ENCODE results near the gene MCCC1. TPM values are rescaled to one million over a fixed set of nuclear protein-coding genes. Genes with fewer than 3 reads are reported as not detected.
"Not testable (repeated sequence)": the region's sequence is repeated elsewhere in the genome, so short reads cannot be mapped to it uniquely, and the experiment has no call there.

The MCCC1 gene
- total and polyA plus RNA-seq, 9 donors = 11.6 to 18.0 (median 13.6) TPM

DNA sequence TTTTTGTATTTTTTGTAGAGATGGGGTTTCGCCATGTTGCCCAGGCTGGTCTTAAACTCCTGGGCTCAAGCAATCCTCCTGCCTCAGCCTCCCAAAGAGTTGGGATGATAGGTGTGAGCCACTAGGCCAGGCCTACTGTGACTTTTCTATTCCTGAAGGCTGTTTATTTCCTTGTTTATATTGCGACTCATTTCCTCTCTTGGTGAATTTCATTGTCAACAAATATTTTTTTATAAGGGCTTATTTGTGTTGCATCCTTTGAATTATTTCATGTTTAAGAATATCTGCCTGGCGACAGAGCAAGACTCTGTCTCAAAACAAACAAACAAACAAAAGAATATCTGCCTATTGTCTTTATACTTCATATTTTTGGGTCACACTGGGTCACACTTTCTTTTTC lies 29.4 kb upstream of the MCCC1 start:
- no peak overlapping the region for H3K4me3 ChIP-seq (ENCODE audit: low read length)
- whole genome bisulfite sequencing (ENCODE audit: insufficient coverage) = no CpG with 5 or more reads among the region's 3 CpGs
- DNase-seq = no peak
- no peaks in the 10 kb centered on the region for H3K36me3 ChIP-seq (ENCODE audit: control insufficient read depth, insufficient read depth, low read length)
- peaks cover 4% of the 10 kb centered on the region for H3K27me3 ChIP-seq (ENCODE audit: control insufficient read depth, insufficient read depth, low read length)
- peaks cover 10% of the 10 kb centered on the region for H3K9me3 ChIP-seq (replicated peaks; ENCODE audit: control insufficient read depth, low read depth, low read length)
- no peak overlapping the region for H3K27ac ChIP-seq (ENCODE audit: low read length)
- H3K4me1 ChIP-seq (ENCODE audit: control insufficient read depth, insufficient read depth, low read length) = no peaks in the 10 kb centered on the region

DNA sequence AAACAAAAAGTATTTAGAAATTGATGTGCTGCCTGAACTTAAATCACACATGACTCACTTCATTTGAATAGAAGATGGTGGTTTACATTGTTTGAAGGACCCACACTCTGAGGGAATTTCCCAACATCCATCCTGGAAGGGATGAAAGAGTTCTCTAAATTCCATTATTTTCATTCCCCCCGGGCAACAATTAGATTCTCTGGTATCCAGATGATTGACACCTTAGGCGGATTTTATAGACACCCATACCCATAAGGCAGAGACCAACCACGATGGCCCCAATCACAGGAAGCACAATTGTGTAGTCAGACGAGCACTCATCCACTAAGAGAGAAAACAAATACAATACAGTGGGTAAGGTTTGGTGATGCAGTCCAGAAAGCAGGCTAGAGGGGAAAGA lies 24.6 kb upstream of the MCCC1 start:
- peaks cover 5% of the 10 kb centered on the region for H3K9me3 ChIP-seq (replicated peaks; ENCODE audit: control insufficient read depth, low read depth, low read length)
- H3K27ac ChIP-seq (ENCODE audit: low read length) = no peak overlapping the region
- H3K36me3 ChIP-seq (ENCODE audit: control insufficient read depth, insufficient read depth, low read length) = no peaks in the 10 kb centered on the region
- no peaks in the 10 kb centered on the region for H3K4me1 ChIP-seq (ENCODE audit: control insufficient read depth, insufficient read depth, low read length)
- no peaks in the 10 kb centered on the region for H3K27me3 ChIP-seq (ENCODE audit: control insufficient read depth, insufficient read depth, low read length)
- WGBS (ENCODE audit: insufficient coverage) = no CpG with 5 or more reads among the region's 4 CpGs
- DNase-seq = no peak
- H3K4me3 ChIP-seq (ENCODE audit: low read length) = no peak overlapping the region

DNA sequence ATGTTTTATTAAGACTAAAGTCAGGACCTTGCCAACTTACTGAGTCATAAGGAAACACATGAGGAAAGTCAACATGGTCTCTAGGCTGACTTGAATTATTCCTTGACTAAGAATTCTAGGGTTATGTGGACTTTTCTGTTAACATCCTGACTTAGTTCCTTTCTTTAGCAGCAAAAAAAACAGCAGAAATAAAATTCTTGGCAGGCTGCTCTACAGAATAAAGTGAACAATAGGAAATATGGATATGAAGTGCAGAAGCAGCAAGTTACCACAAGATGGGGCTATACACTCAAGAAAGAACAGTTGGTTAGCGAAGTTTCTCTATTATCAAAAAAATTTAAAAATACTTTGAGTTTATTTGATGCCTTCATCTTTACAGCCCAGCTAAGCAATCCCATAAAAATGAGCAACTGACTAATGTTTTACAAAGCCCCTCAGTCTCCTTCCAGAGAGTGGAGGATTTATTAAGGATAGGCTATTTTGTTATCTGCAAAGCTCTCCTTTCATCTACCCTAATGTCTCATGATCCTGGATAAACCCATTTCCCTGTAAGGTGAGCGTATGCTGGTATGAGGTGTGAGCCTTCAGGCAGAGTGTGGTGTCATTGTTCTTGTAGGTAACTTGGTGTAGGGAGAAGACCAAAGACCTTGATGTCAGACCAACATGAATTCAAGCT lies 23.1 kb upstream of the MCCC1 start:
- Histone ChIP-seq H3K4me1 (ENCODE audit: control insufficient read depth, insufficient read depth, low read length) (peaks cover under 1% of the 10 kb centered on the region), H3K36me3 (ENCODE audit: control insufficient read depth, insufficient read depth, low read length) (no peaks in the 10 kb centered on the region), H3K27me3 (ENCODE audit: control insufficient read depth, insufficient read depth, low read length) (peaks cover 5% of the 10 kb centered on the region), H3K4me3 (ENCODE audit: low read length) (no peak overlapping the region), H3K27ac (ENCODE audit: low read length) (no peak overlapping the region), H3K9me3 (replicated peaks; ENCODE audit: control insufficient read depth, low read depth, low read length) (no peaks in the 10 kb centered on the region)
- DNase-seq = peak; percentile 73
- WGBS (ENCODE audit: insufficient coverage) = no CpG with 5 or more reads among the region's 2 CpGs

DNA sequence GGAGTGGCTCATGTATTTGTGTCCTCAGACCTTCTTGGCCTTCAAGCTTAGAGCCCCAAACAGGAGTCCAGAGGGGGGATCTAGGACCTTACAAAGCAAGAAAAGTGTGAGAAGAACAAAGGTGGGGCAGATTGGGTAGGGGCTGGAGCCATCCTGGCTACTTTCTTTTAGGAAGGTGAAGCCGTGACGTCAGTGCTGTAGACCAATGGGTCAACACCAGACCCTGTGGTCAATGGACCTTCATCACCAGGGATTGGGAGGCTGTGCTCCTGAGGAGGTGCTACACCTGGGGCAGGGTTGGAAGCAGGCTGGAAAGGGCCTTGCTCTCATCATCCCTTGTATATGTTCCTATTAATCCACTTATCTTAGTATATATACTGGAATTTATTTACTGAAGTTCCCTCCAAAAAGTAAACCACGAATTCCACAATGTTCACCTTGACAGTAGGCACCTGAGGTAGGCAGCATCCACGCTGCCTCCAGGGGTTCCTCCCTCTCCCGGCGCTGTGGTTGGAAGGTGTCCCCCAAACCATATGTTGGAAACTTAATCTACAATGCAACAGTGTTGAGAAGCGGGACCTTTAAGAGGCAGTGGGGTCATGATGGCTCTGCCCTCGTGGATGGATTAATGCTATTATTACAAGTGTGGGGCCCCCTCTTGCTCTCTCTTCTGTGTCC lies 21.4 kb upstream of the MCCC1 start:
- Histone ChIP-seq H3K36me3 (ENCODE audit: control insufficient read depth, insufficient read depth, low read length) (no peaks in the 10 kb centered on the region), H3K9me3 (replicated peaks; ENCODE audit: control insufficient read depth, low read depth, low read length) (no peaks in the 10 kb centered on the region), H3K4me1 (ENCODE audit: control insufficient read depth, insufficient read depth, low read length) (peaks cover 17% of the 10 kb centered on the region), H3K27me3 (ENCODE audit: control insufficient read depth, insufficient read depth, low read length) (peaks cover 19% of the 10 kb centered on the region), H3K27ac (ENCODE audit: low read length) (no peak overlapping the region), H3K4me3 (ENCODE audit: low read length) (no peak overlapping the region)
- DNase-seq = no peak
- WGBS (ENCODE audit: insufficient coverage) = 66% methylated on average over 6 of the region's 8 CpGs

DNA sequence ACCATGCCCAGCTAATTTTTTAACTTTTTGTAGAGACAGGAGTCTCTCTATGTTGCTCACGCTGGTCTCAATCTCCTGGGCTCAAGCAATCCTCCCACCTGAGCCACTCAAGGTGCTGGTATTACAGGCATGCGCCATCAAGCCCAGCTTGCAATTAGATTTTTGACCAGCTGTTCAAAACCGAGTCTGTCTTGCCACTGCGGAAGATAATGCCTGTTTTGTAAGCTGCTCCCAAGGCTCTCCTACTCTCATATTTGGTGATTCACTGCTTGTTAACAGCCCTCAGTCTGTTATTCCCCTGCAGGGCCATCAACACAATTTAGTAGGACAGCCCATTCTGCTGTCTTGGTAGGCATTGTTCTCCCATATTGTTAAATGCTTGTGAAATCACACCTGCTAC lies 17.8 kb upstream of the MCCC1 start:
- Histone ChIP-seq H3K36me3 (ENCODE audit: control insufficient read depth, insufficient read depth, low read length) (no peaks in the 10 kb centered on the region), H3K9me3 (replicated peaks; ENCODE audit: control insufficient read depth, low read depth, low read length) (no peaks in the 10 kb centered on the region), H3K27me3 (ENCODE audit: control insufficient read depth, insufficient read depth, low read length) (peaks cover 27% of the 10 kb centered on the region), H3K4me3 (ENCODE audit: low read length) (no peak overlapping the region), H3K4me1 (ENCODE audit: control insufficient read depth, insufficient read depth, low read length) (peaks cover 19% of the 10 kb centered on the region), H3K27ac (ENCODE audit: low read length) (no peak overlapping the region)
- WGBS (ENCODE audit: insufficient coverage) = 64% methylated on average over 4 of the region's 4 CpGs
- DNase-seq = no peak

DNA sequence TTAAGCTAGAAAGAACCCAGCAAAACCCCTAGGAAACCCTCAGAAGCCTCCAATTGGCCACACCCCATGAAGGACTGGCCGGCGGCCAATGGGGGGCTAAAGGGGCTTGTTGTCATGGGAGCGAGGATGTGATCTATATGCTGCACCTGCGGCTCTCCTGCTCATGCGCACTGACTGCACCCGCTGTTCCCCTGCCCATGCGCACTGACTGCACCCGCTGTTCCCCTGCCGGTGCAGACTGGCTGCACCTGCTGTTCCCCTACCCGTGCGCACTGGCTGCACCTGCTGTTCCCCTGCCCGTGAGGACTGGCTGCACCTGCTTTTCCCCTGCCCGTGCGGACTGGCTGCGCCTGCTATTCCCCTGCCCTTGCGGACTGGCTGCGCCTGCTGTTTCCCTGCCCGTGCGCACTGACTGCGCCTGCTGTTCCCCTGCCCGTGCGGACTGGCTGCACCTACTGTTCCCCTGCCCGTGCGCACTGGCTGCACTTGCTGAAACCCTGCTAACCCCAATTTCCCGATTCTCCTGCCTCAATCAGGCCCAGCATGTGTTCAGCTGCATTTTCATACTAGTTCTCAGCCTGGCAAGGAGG lies 16.8 kb upstream of the MCCC1 start:
- no peak overlapping the region for H3K27ac ChIP-seq (ENCODE audit: low read length)
- no peak overlapping the region for H3K4me3 ChIP-seq (ENCODE audit: low read length)
- peaks cover 19% of the 10 kb centered on the region for H3K4me1 ChIP-seq (ENCODE audit: control insufficient read depth, insufficient read depth, low read length)
- no peaks in the 10 kb centered on the region for H3K9me3 ChIP-seq (replicated peaks; ENCODE audit: control insufficient read depth, low read depth, low read length)
- H3K36me3 ChIP-seq (ENCODE audit: control insufficient read depth, insufficient read depth, low read length) = no peaks in the 10 kb centered on the region
- H3K27me3 ChIP-seq (ENCODE audit: control insufficient read depth, insufficient read depth, low read length) = peaks cover 27% of the 10 kb centered on the region
- peak; percentile 70 for DNase-seq
- WGBS (ENCODE audit: insufficient coverage) = under 1% methylated on average over 18 of the region's 25 CpGs

DNA sequence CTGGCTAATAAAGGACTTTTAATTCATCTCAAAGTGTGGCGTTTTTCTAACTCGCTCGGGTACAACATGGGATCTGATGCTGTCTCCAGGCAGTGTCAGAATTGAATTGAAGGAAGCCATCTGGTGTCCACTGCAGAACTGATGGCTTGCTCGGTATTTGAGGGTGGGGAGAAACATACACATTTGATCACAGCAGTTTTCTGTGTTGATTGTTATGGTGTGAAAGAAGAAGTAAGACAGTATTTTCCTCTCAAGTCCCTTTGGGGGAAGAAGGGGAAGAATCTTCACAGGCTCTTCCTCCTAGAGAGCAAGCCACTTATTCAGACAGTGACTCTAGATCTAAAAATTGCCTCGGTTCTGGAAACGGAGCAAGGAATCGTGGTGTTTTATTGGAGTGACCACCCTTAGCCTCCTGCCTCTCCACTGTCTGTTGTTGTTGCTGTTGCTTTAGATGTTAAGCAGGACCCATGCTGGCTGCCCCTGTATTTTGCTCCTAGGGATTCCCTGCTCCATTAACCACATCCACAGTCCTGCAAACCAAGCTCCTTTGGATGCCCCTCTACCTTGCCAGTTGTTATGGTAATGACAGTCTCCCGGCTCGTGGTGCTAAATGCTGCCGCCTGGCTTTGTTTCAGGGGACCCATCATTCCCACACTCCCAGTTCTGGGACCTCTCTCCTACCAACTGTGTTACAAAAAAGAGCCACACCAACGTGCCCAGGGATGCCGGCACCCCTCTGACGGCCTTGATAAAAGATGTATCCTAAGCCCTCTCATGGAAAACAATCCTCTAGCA lies 15.3 kb upstream of the MCCC1 start:
- H3K27me3 ChIP-seq (ENCODE audit: control insufficient read depth, insufficient read depth, low read length) = peaks cover 27% of the 10 kb centered on the region
- DNase-seq = peak; percentile 53
- WGBS (ENCODE audit: insufficient coverage) = 23% methylated on average over 9 of the region's 13 CpGs

DNA sequence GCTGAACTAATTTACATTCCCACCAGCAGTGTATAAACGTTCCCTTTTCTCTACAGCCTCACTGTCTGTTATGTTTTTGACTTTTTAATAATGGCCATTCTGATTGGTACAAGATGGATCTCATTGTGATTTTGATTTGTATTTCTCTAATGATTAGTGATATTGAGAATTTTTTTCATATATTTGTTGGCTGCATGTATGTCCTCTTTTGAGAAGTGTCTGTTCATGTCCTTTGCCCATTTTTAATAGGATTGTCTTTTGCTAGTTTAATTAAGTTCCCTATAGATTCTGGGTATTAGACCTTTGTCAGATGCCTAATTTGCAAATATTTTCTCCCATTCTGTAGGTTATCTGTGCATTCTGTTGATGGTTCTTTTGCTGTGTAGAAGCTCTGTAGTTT lies 10.6 kb upstream of the MCCC1 start:
- H3K4me1 ChIP-seq (ENCODE audit: control insufficient read depth, insufficient read depth, low read length); H3K4me3 ChIP-seq (ENCODE audit: low read length); DNase-seq; H3K36me3 ChIP-seq (ENCODE audit: control insufficient read depth, insufficient read depth, low read length); H3K27me3 ChIP-seq (ENCODE audit: control insufficient read depth, insufficient read depth, low read length); H3K27ac ChIP-seq (ENCODE audit: low read length); H3K9me3 ChIP-seq (replicated peaks; ENCODE audit: control insufficient read depth, low read depth, low read length): not testable (repeated sequence)
- no CpG with 5 or more reads among the region's 1 CpG for WGBS (ENCODE audit: insufficient coverage)

More for the DNA sequence above, 15.3 kb upstream of the MCCC1 start:
- no peak overlapping the region for H3K4me3 ChIP-seq (ENCODE audit: low read length)
- H3K4me1 ChIP-seq (ENCODE audit: control insufficient read depth, insufficient read depth, low read length) = peaks cover 19% of the 10 kb centered on the region
- no peak overlapping the region for H3K27ac ChIP-seq (ENCODE audit: low read length)
- no peaks in the 10 kb centered on the region for H3K9me3 ChIP-seq (replicated peaks; ENCODE audit: control insufficient read depth, low read depth, low read length)
- no peaks in the 10 kb centered on the region for H3K36me3 ChIP-seq (ENCODE audit: control insufficient read depth, insufficient read depth, low read length)

DNA sequence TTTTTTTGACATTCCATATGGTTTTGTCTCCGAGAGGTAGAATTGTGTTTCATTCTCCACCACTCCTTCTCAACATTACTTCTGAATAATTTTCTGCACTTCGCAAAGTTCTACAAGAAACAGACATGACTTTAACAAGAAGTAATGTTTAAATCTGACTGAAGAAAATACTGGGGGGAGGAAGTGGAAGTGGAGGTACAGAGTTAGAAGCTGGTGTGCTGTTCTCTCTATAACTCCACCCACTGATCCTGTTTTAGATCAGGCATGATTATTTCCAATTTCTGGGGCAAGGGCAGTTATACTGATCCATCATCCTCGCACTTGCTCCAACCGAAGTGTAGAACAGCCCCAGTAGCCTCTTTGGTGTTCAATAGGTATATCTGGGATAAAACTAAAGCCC lies 9.2 kb upstream of the MCCC1 start:
- Histone ChIP-seq H3K4me3 (ENCODE audit: low read length) (no peak overlapping the region), H3K36me3 (ENCODE audit: control insufficient read depth, insufficient read depth, low read length) (no peaks in the 10 kb centered on the region), H3K4me1 (ENCODE audit: control insufficient read depth, insufficient read depth, low read length) (no peaks in the 10 kb centered on the region), H3K27ac (ENCODE audit: low read length) (no peak overlapping the region), H3K27me3 (ENCODE audit: control insufficient read depth, insufficient read depth, low read length) (no peaks in the 10 kb centered on the region), H3K9me3 (replicated peaks; ENCODE audit: control insufficient read depth, low read depth, low read length) (no peaks in the 10 kb centered on the region)
- DNase-seq = no peak
- WGBS (ENCODE audit: insufficient coverage) = no CpG with 5 or more reads among the region's 4 CpGs

DNA sequence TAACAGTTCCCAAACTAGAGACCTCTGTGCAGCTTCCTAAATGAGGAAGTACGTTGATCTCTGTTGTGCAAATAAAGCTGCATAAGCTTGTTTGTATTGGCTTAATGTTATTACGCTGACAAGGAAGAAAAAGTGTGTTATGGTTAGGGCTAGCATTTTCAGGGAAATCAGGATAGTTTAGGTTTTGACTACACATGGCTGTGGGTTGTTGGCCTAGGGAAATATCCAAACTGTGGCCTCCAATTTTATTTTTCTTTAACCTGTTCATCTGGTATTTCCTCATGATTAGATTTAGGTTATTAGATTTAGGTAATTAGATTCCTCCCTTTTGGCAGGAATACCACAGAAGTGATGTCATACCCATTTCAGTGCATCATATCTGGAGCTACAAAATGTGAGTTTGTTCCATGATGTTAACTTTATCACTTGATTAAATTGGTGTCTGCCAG lies 8.7 kb upstream of the MCCC1 start:
- H3K9me3 ChIP-seq (replicated peaks; ENCODE audit: control insufficient read depth, low read depth, low read length) = no peaks in the 10 kb centered on the region
- no peak overlapping the region for H3K27ac ChIP-seq (ENCODE audit: low read length)
- no peaks in the 10 kb centered on the region for H3K36me3 ChIP-seq (ENCODE audit: control insufficient read depth, insufficient read depth, low read length)
- DNase-seq = peak; percentile 36
- H3K27me3 ChIP-seq (ENCODE audit: control insufficient read depth, insufficient read depth, low read length) = no peaks in the 10 kb centered on the region
- no peak overlapping the region for H3K4me3 ChIP-seq (ENCODE audit: low read length)
- WGBS (ENCODE audit: insufficient coverage) = 86% methylated on average over 1 of the region's 2 CpGs
- no peaks in the 10 kb centered on the region for H3K4me1 ChIP-seq (ENCODE audit: control insufficient read depth, insufficient read depth, low read length)
